Mammary epithelial cell (primary cell): ENCODE results near the gene CAST.

Experiments
- CTCF ChIP-seq, 2 donors: IDR thresholded peaks in 1 of 2; conservative IDR thresholded peaks in 1 of 2; 2 replicates each; pipeline ENCODE4 v1.5.1; 2011 to 2012; ENCODE audit warnings: inconsistent platforms in 2 of 2, low read length in 2 of 2, mild to moderate bottlenecking in 2 of 2, control low read depth in 1 of 2, low read depth in 1 of 2; ENCODE audit not compliant: insufficient read depth in 1 of 2; ENCODE audit errors: extremely low read depth in 1 of 2
- EZH2 ChIP-seq: IDR thresholded peaks from 2 replicates; pipeline ENCODE4 v1.6.1; 2012; ENCODE audit warnings: low read length, inconsistent platforms, borderline replicate concordance

DNA sequence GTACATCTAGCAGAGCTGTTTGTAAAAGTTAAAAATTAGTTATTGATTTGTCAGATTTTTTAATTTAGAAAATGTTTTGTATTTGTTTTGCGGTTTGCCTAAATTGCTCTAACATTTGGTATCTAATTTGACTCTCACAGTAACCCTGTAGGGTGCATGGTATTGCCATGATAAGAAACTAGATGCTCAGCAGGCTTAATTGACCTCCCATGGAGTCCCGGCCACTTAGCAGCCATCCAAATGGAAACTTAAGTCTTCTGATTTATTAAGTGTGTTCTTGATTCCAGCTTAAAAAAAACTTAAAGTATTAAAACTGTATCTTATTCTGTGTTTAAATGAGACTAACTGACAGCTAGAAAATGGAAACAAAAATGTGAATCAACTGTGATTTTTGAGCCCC lies 54.5 kb downstream of the CAST start:
- TF ChIP-seq EZH2 (no peak), CTCF (conservative IDR thresholded peaks at IDR 0.05 in 1 of 2, IDR thresholded peaks at IDR 0.05 in 1 of 2; ENCODE audit: extremely low read depth in 1 of 2, insufficient read depth in 1 of 2, low read depth in 1 of 2, low read length in 2 of 2) (no peak)
